ENCODE measurements around the gene TTC7B. TPM values are rescaled to one million over a fixed set of nuclear protein-coding genes. Genes with fewer than 3 reads are reported as not detected.
A peak's percentile ranks its signal among the peaks of the same experiment; 100 is the strongest.

The TTC7B gene
- total RNA-seq, 4 donors from 2014 or later = 3.3 to 18.1 (median 10.0) TPM

DNA sequence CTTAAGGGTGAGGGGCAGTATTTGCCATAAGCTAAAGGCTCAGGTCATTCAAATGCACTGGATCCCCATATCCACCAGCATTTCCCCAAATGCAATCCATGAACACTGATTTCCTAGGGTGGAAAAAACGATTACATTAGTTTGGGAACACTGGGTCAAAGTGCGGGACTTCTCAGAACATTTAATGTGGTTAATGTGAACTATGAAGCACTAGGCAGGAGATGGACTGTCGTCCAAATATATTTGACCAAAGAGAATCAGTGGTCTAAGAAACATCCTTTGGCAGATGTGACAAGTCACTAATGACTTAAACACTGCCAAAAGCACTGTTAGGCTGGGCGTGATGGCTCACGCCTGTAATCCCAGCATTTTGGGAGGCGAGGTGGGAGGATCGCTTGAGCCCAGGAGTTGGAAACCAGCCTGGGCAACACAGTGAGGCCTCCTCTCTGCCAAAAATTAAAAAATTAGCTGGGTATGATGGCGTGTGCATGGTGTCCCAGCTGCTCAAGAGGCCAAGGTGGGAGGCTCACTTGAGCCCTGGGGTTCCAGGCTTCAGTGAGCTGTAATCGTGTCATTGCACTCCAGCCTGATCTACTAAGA is 214.0 kb downstream of the TTC7B start:
- Histone ChIP-seq H3K27ac (peak overlapping the region in 3 of 4 donors; percentile 35 to 52 (median 39)), H3K27me3 (no peaks in the 10 kb centered on the region), H3K9me3 (no peaks in the 10 kb centered on the region), H3K4me3 (no peak overlapping the region), H3K4me1 (peaks cover 9 to 35% (median 18%) of the 10 kb centered on the region in 3 donors), H3K36me3 (no peaks in the 10 kb centered on the region)
- WGBS, 2 donors = 26 to 46% methylated on average over 8 to 9 of the region's 9 CpGs
- TF ChIP-seq, protein P1, sequence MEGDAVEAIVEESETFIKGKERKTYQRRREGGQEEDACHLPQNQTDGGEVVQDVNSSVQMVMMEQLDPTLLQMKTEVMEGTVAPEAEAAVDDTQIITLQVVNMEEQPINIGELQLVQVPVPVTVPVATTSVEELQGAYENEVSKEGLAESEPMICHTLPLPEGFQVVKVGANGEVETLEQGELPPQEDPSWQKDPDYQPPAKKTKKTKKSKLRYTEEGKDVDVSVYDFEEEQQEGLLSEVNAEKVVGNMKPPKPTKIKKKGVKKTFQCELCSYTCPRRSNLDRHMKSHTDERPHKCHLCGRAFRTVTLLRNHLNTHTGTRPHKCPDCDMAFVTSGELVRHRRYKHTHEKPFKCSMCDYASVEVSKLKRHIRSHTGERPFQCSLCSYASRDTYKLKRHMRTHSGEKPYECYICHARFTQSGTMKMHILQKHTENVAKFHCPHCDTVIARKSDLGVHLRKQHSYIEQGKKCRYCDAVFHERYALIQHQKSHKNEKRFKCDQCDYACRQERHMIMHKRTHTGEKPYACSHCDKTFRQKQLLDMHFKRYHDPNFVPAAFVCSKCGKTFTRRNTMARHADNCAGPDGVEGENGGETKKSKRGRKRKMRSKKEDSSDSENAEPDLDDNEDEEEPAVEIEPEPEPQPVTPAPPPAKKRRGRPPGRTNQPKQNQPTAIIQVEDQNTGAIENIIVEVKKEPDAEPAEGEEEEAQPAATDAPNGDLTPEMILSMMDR (IDR thresholded peaks at IDR 0.05) = no peak
- no peak for TF ChIP-seq POLR2A (IDR thresholded peaks at IDR 0.05)
- intact Hi-C loops (cut with DNase I) = no loop called here
- no peak for DNase-seq

- Histone ChIP-seq H3K4me3 (no peak overlapping the region), H3K27ac (peak overlapping the region in 3 of 4 donors; percentile 35 to 52 (median 39)), H3K4me1 (peaks cover 9 to 35% (median 18%) of the 10 kb centered on the region in 3 donors), H3K9me3 (no peaks in the 10 kb centered on the region), H3K27me3 (no peaks in the 10 kb centered on the region), H3K36me3 (no peaks in the 10 kb centered on the region)
- 73 to 95% methylated on average over 8 to 9 of the region's 9 CpGs for WGBS, 2 donors
- TF ChIP-seq, protein P1 (IDR thresholded peaks at IDR 0.05) = no peak
- TF ChIP-seq POLR2A (IDR thresholded peaks at IDR 0.05) = no peak
- intact Hi-C loops (cut with DNase I) = no loop called here
- DNase-seq = no peak
Measured at GRCh38 chr14:90601563-90601962, 214.7 kb downstream of the TTC7B start.

DNA sequence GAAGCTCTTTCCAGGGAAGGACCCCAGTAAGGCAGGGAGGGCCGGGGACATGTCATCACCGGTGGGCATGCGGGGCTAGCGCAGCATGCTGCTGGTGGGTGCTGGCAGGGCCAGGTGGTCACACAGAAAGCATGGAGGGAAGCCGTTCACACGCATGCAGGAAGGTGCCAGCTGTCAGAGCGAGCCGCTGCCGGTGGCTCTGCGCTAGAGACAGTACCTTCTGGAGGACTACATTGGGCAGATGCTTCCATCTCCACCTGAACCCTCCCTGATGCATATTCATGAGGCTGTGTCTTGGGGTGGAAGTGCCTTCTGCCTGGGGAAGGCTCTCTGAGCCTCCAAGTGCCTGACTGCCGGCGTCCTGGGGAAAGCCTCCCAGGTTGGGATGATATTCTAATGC is 215.6 kb downstream of the TTC7B start:
- Histone ChIP-seq H3K4me1 (peaks cover 9 to 35% (median 18%) of the 10 kb centered on the region in 3 donors), H3K9me3 (no peaks in the 10 kb centered on the region), H3K27me3 (no peaks in the 10 kb centered on the region), H3K36me3 (no peaks in the 10 kb centered on the region), H3K27ac (no peak overlapping the region), H3K4me3 (no peak overlapping the region)
- TF ChIP-seq, protein P1 (IDR thresholded peaks at IDR 0.05) = no peak
- no peak for TF ChIP-seq POLR2A (IDR thresholded peaks at IDR 0.05)
- intact Hi-C loops (cut with DNase I) = no loop called here
- no peak for DNase-seq
- 94 to 100% methylated on average over 3 to 7 of the region's 12 CpGs for WGBS, 2 donors

GRCh38 chr14:90599748-90600507 is 216.3 kb downstream of the TTC7B start:
- no peak for TF ChIP-seq POLR2A (IDR thresholded peaks at IDR 0.05)
- TF ChIP-seq, protein P1 (IDR thresholded peaks at IDR 0.05) = peak in 4 of 6 experiments; percentile 11 to 55 (median 44)
- Histone ChIP-seq H3K36me3 (no peaks in the 10 kb centered on the region), H3K27me3 (no peaks in the 10 kb centered on the region), H3K4me3 (peak overlapping the region in 1 of 4 donors; percentile 2), H3K9me3 (no peaks in the 10 kb centered on the region), H3K4me1 (peaks cover 9 to 35% (median 18%) of the 10 kb centered on the region in 3 donors), H3K27ac (peak overlapping the region in 2 of 4 donors; percentile 22 to 39)
- intact Hi-C loops (cut with DNase I) = no loop called here
- DNase-seq = no peak
- WGBS, 2 donors = 61 to 70% methylated on average over 12 of the region's 12 CpGs

GRCh38 chr14:90599339-90599738 is 216.9 kb downstream of the TTC7B start:
- no peak for TF ChIP-seq POLR2A (IDR thresholded peaks at IDR 0.05)
- TF ChIP-seq, protein P1 (IDR thresholded peaks at IDR 0.05) = no peak
- peak overlapping the region in 2 of 4 donors; percentile 22 to 39 for H3K27ac ChIP-seq
- H3K4me3 ChIP-seq = peak overlapping the region in 1 of 4 donors; percentile 2
- no peak for DNase-seq
- H3K9me3 ChIP-seq = no peaks in the 10 kb centered on the region
- H3K27me3 ChIP-seq = no peaks in the 10 kb centered on the region
- H3K4me1 ChIP-seq = peaks cover 9 to 35% (median 18%) of the 10 kb centered on the region in 3 donors
- intact Hi-C loops (cut with DNase I) = no loop called here
- no peaks in the 10 kb centered on the region for H3K36me3 ChIP-seq
- WGBS, 2 donors = 19 to 53% methylated on average over 9 to 11 of the region's 11 CpGs

All from esophagus squamous epithelium (tissue), 5 donors.